ENCODE measurements around the gene RAB20.

- no peak for TF ChIP-seq CTCF (IDR thresholded peaks at IDR 0.05; ENCODE audit: insufficient read depth, low read length)
- TF ChIP-seq POLR2AphosphoS5 (IDR thresholded peaks at IDR 0.05; ENCODE audit: low read depth) = no peak
These were observed 27.5 kb downstream of the RAB20 start for GRCh38 chr13:110533771-110534670.
